Measurements from ENCODE around the gene ARHGAP32.

- TF ChIP-seq EZH2phosphoT487 (IDR thresholded peaks at IDR 0.05; ENCODE audit: borderline replicate concordance, low read depth) (no peak), JUND (IDR thresholded peaks at IDR 0.05) (no peak)
These were observed 251.0 kb downstream of the ARHGAP32 start for GRCh38 chr11:128941110-128941509.
